Endothelial cell of umbilical vein (primary cell): ENCODE measurements around the gene SNIP1. TPM values are rescaled to one million over a fixed set of nuclear protein-coding genes. Genes with fewer than 3 reads are reported as not detected.

ENCODE experiments used
- BruUV-seq: library from RNA; stranded (reverse); fragments of 400-500 nt; replicated peaks from 2 replicates; lab custom pipeline; 2021; lab: Mats Ljungman, UMichigan
- CTCF ChIA-PET: fragments of 300-600, 350-600 bp; sonication (Branson Sonifier 250); formaldehyde crosslinking; loops from one replicate; lab custom pipeline; 2021; ENCODE audit warnings: antibody characterized with exemption, inconsistent platforms; lab: Charles Lee
- POLR2A ChIA-PET: fragments of 300-600, 350-600 bp; sonication (Branson Sonifier 250); formaldehyde crosslinking; loops from one replicate; lab custom pipeline; 2021; ENCODE audit warnings: antibody characterized with exemption, inconsistent platforms; lab: Charles Lee
- DNase-seq: peaks from one replicate; pipeline ENCODE4 v3.0.0-alpha.2; 2011; ENCODE audit warnings: low read depth, low spot score
- FAIRE-seq: peaks from 2 replicates; lab custom pipeline; 2011; peaks lifted over from hg19 to GRCh38; lab: Jason Lieb, UNC
- H2AFZ ChIP-seq: 2 replicates; pipeline ENCODE4 v1.6.0; 2012; ENCODE audit warnings: low read depth, low read length, control low read depth, inconsistent platforms
- H3K27ac ChIP-seq: 2 replicates; pipeline ENCODE4 v1.5.1; 2011; ENCODE audit warnings: low read depth, mild to moderate bottlenecking, control low read depth, low read length, moderate library complexity; ENCODE audit not compliant: insufficient read depth
- H3K27me3 ChIP-seq, 2 experiments: 2 replicates each; pipeline versions ENCODE4 v1.6.0 to v1.6.1; 2011; ENCODE audit warnings: low read length in 2 of 2, mixed read lengths in 1 of 2; ENCODE audit not compliant: control insufficient read depth in 2 of 2, insufficient read depth in 2 of 2
- H3K36me3 ChIP-seq, 2 experiments: 2 replicates in 1 of 2; 3 replicates in 1 of 2; pipeline ENCODE4 v1.5.1; 2011; ENCODE audit warnings: low read length in 2 of 2, mild to moderate bottlenecking in 1 of 2, moderate library complexity in 1 of 2; ENCODE audit not compliant: control insufficient read depth in 2 of 2, insufficient read depth in 2 of 2; ENCODE audit errors: extremely low read depth in 1 of 2
- H3K4me1 ChIP-seq: 3 replicates; pipeline ENCODE4 v1.5.1; 2011; ENCODE audit warnings: mild to moderate bottlenecking, low read length; ENCODE audit not compliant: control insufficient read depth, insufficient read depth; ENCODE audit errors: extremely low read depth
- H3K4me2 ChIP-seq: 2 replicates; pipeline ENCODE4 v1.6.1; 2011; ENCODE audit warnings: low read length, control low read depth, mixed read lengths; ENCODE audit not compliant: insufficient read depth
- H3K4me3 ChIP-seq, 3 experiments: fragments of 200-600 bp in 1 of 3; sonication (generic), shearing (Covaris generic) in 1 of 3; replicated peaks in 1 of 3; 2 replicates each; pipeline ENCODE4 v1.5.1; 2011 to 2016; ENCODE audit warnings: control low read depth in 3 of 3, low read length in 3 of 3, mild to moderate bottlenecking in 2 of 3, inconsistent platforms in 1 of 3, low read depth in 1 of 3, moderate library complexity in 1 of 3; ENCODE audit not compliant: insufficient read depth in 1 of 3
- H3K79me2 ChIP-seq: 2 replicates; pipeline ENCODE4 v1.6.0; 2012; ENCODE audit warnings: low read length, inconsistent platforms; ENCODE audit not compliant: control insufficient read depth, insufficient read depth
- H3K9ac ChIP-seq: replicated peaks from 2 replicates; pipeline ENCODE3; 2011; ENCODE audit warnings: low read length, control low read depth; ENCODE audit not compliant: insufficient read depth; ENCODE audit errors: extremely low read depth
- H3K9me1 ChIP-seq: replicated peaks from 3 replicates; pipeline ENCODE4 v1.6.0; 2011; ENCODE audit warnings: mild to moderate bottlenecking, low read length; ENCODE audit not compliant: control insufficient read depth, insufficient read depth; ENCODE audit errors: extremely low read depth
- H3K9me3 ChIP-seq: replicated peaks from 2 replicates; pipeline ENCODE4 v1.5.1; 2012; ENCODE audit warnings: low read length, inconsistent platforms; ENCODE audit not compliant: control insufficient read depth, insufficient read depth
- H4K20me1 ChIP-seq: replicated peaks from 2 replicates; pipeline ENCODE3; 2011; ENCODE audit warnings: mild to moderate bottlenecking, low read length; ENCODE audit not compliant: control insufficient read depth, insufficient read depth; ENCODE audit errors: extremely low read depth
- CTCF ChIP-seq, 2 donors: IDR thresholded peaks; 1 replicate in 1 of 2; 2 replicates in 1 of 2; pipeline ENCODE4 v1.5.1; 2011; ENCODE audit warnings: low read length in 2 of 2, mild to moderate bottlenecking in 2 of 2, moderate library complexity in 2 of 2, control low read depth in 1 of 2, inconsistent platforms in 1 of 2, low read depth in 1 of 2; ENCODE audit not compliant: insufficient read depth in 1 of 2; ENCODE audit errors: extremely low read depth in 1 of 2
- EZH2 ChIP-seq: IDR thresholded peaks from 2 replicates; pipeline ENCODE4 v1.6.1; 2012; ENCODE audit warnings: borderline replicate concordance, low read depth, mild to moderate bottlenecking, moderate library complexity, low read length, inconsistent platforms; ENCODE audit not compliant: severe bottlenecking
- dilution Hi-C: fragments of 300-500 bp; cut with MboI; formaldehyde crosslinking; loops from one replicate; pipeline ENCODE4 v1.15.0; 2019; ENCODE audit warnings: low sequenced_read_pairs; ENCODE audit not compliant: extremely low pct_ligation_motif_present
- intact Hi-C: fragments of 100-400 bp; cut with micrococcal nuclease; formaldehyde crosslinking; loops from one replicate; pipeline ENCODE4 v1.10.0; 2022
- polyA plus RNA-seq, 4 experiments: library from polyadenylated mRNA; depleted of rRNA in 3 of 4; stranded (reverse) in 3 of 4; unstranded in 1 of 4; fragments of >200 nt; gene quantifications; 2 replicates each; pipeline versions ENCODE4 v1.2.1 to v1.2.3, GENCODE V29; 2011 to 2012; ENCODE audit warnings: missing spikeins in 1 of 4
- total RNA-seq: library from RNA; stranded (reverse); gene quantifications from 2 replicates; pipeline ENCODE4 v1.2.3, GENCODE V29; 2021

SNIP1 gene
- total and polyA plus RNA-seq, 2 donors (not counting 3 experiments of a cell fraction or from before 2014, with no cell fraction given) = 3.7 to 18.4 TPM

- dilution Hi-C loops = no loop called here
- Histone ChIP-seq H3K27ac (no peak overlapping the region), H3K9ac (no peak overlapping the region), H2AFZ (no peak overlapping the region), H3K4me2 (no peak overlapping the region), H4K20me1 (no peaks in the 10 kb centered on the region), H3K36me3 (peaks cover 8 to 27% of the 10 kb centered on the region in 2 experiments), H3K4me3 (no peak overlapping the region), H3K79me2 (no peaks in the 10 kb centered on the region), H3K9me3 (no peaks in the 10 kb centered on the region), H3K9me1 (no peaks in the 10 kb centered on the region), H3K4me1 (peaks cover 2% of the 10 kb centered on the region), H3K27me3 (no peaks in the 10 kb centered on the region)
- TF ChIP-seq CTCF (IDR thresholded peaks at IDR 0.05; ENCODE audit: extremely low read depth in 1 of 2, insufficient read depth in 1 of 2, low read depth in 1 of 2, low read length in 2 of 2) (peak; percentile 97), EZH2 (no peak)
- intact Hi-C loops = loop anchor here (1.0 kb wide), 4 partner anchors 11 to 195 kb away; no protein-coding TSS in a partner anchor
- DNase-seq = peak; percentile 74
- FAIRE-seq = peak; percentile 94
- BruUV-seq = no TSS peak
- CTCF ChIA-PET = interaction anchor here (0.6 to 8.0 kb wide), 25 partner anchors 11 to 971 kb away, joined by 3 to 337 read pairs (median 7); partner anchors contain the start of genes DNALI1, MEAF6 and ZC3H12A
- POLR2A ChIA-PET = interaction anchor here (0.6 to 3.6 kb wide), 3 partner anchors 11 to 32 kb away, joined by 4 to 27 read pairs (median 6); partner anchors contain the start of gene ZC3H12A
Observed at GRCh38 chr1:37486680-37487618, 67.1 kb downstream of the SNIP1 start.
